HEK293 (cell line): ENCODE data around the gene ARL14EPL.
A peak's percentile ranks its signal among the peaks of the same experiment; 100 is the strongest.

Experiments used
- CTCF ChIA-PET: fragments of 350-600 bp; formaldehyde crosslinking; extraction: SDS; loops from one replicate; lab custom pipeline; 2021; ENCODE audit warnings: antibody characterized with exemption; lab: Yijun Ruan, JAX
- POLR2A ChIA-PET: fragments of 300-600 bp; formaldehyde crosslinking; extraction: SDS; loops from one replicate; lab custom pipeline; 2020; ENCODE audit warnings: antibody characterized with exemption, inconsistent platforms; lab: Yijun Ruan, JAX
- H3K27ac ChIP-seq: fragments of 200-500 bp; sonication (Bioruptor generic); 2 replicates; pipeline ENCODE4 v1.5.1; 2014; ENCODE audit warnings: low read depth, low read length, control low read depth, inconsistent platforms; ENCODE audit errors: extremely low read depth
- H3K36me3 ChIP-seq, 2 experiments: fragments of 200-500 bp in 1 of 2; sonication (Bioruptor generic) in 1 of 2; 1 replicate in 1 of 2; 2 replicates in 1 of 2; pipeline ENCODE4 v1.5.1; 2014 to 2017; ENCODE audit warnings: inconsistent platforms in 2 of 2, low read length in 2 of 2; ENCODE audit not compliant: control insufficient read depth in 2 of 2, insufficient read depth in 1 of 2
- H3K4me1 ChIP-seq: fragments of 200-500 bp; sonication (Bioruptor generic); 2 replicates; pipeline ENCODE4 v1.5.1; 2014; ENCODE audit warnings: mild to moderate bottlenecking, low read length, inconsistent platforms; ENCODE audit not compliant: control insufficient read depth, insufficient read depth
- H3K4me3 ChIP-seq: 2 replicates; pipeline ENCODE4 v1.5.1; 2011; ENCODE audit warnings: low read depth, mild to moderate bottlenecking, control low read depth, low read length, moderate library complexity
- H3K9me3 ChIP-seq: fragments of 200-500 bp; sonication (Bioruptor generic); 2 replicates; pipeline ENCODE4 v1.5.1; 2014; ENCODE audit warnings: low read depth, low read length, inconsistent platforms; ENCODE audit not compliant: control insufficient read depth, insufficient read depth
- ATF2 ChIP-seq: fragments of 450-650 bp; formaldehyde crosslinking; IDR thresholded peaks from 2 replicates; pipeline ENCODE4 v1.5.1; 2016; ENCODE audit warnings: missing biosample characterization, missing genetic modification characterization, low read depth
- FEZF1 ChIP-seq: fragments of 450-650 bp; formaldehyde crosslinking; IDR thresholded peaks from 2 replicates; pipeline ENCODE4 v1.5.1; 2016; ENCODE audit warnings: missing biosample characterization, missing genetic modification characterization
- KLF10 ChIP-seq: fragments of 450-650 bp; IDR thresholded peaks from 2 replicates; pipeline ENCODE4 v1.5.1; 2018; ENCODE audit warnings: missing biosample characterization, mild to moderate bottlenecking, missing genetic modification characterization
- PRDM6 ChIP-seq: fragments of 450-650 bp; formaldehyde crosslinking; IDR thresholded peaks from 2 replicates; pipeline ENCODE4 v1.5.1; 2017; ENCODE audit warnings: missing biosample characterization, missing genetic modification characterization
- REST ChIP-seq: fragments of 450-650 bp; formaldehyde crosslinking; IDR thresholded peaks from 2 replicates; pipeline ENCODE4 v1.5.1; 2016; ENCODE audit warnings: missing biosample characterization, missing genetic modification characterization
- SP3 ChIP-seq: fragments of 450-650 bp; formaldehyde crosslinking; IDR thresholded peaks from 2 replicates; pipeline ENCODE4 v1.5.1; 2016; ENCODE audit warnings: missing biosample characterization, missing genetic modification characterization
- ZFP37 ChIP-seq: fragments of 450-650 bp; formaldehyde crosslinking; IDR thresholded peaks from 2 replicates; pipeline ENCODE4 v1.5.1; 2016; ENCODE audit warnings: missing biosample characterization, missing genetic modification characterization
- ZNF121 ChIP-seq: fragments of 450-650 bp; formaldehyde crosslinking; IDR thresholded peaks from 2 replicates; pipeline ENCODE4 v1.5.1; 2016; ENCODE audit warnings: missing biosample characterization, missing genetic modification characterization
- ZNF146 ChIP-seq: fragments of 450-650 bp; formaldehyde crosslinking; IDR thresholded peaks from 2 replicates; pipeline ENCODE4 v1.5.1; 2016; ENCODE audit warnings: missing biosample characterization, missing genetic modification characterization
- ZNF24 ChIP-seq: fragments of 450-650 bp; formaldehyde crosslinking; IDR thresholded peaks from 2 replicates; pipeline ENCODE4 v1.5.1; 2016; ENCODE audit warnings: missing biosample characterization, missing genetic modification characterization
- ZNF274 ChIP-seq, 2 experiments: fragments of 200-500 bp in 1 of 2; fragments of 450-650 bp in 1 of 2; sonication (Bioruptor generic) in 1 of 2; formaldehyde crosslinking in 1 of 2; IDR thresholded peaks; 2 replicates each; pipeline versions ENCODE4 v1.5.1 to v1.6.1; 2014 to 2016; ENCODE audit warnings: borderline replicate concordance in 1 of 2, inconsistent platforms in 1 of 2, low read length in 1 of 2, missing biosample characterization in 1 of 2, missing genetic modification characterization in 1 of 2
- ZNF350 ChIP-seq: fragments of 450-650 bp; formaldehyde crosslinking; IDR thresholded peaks from 2 replicates; pipeline ENCODE4 v1.5.0; 2017; ENCODE audit warnings: missing biosample characterization, mild to moderate bottlenecking, missing genetic modification characterization
- ZNF37A ChIP-seq: fragments of 450-650 bp; IDR thresholded peaks from 2 replicates; pipeline ENCODE4 v1.5.1; 2018; ENCODE audit warnings: missing biosample characterization, missing genetic modification characterization
- ZNF433 ChIP-seq: fragments of 450-650 bp; formaldehyde crosslinking; IDR thresholded peaks from 2 replicates; pipeline ENCODE4 v1.5.1; 2016; ENCODE audit warnings: missing biosample characterization, missing genetic modification characterization, low read depth
- ZNF560 ChIP-seq: fragments of 450-650 bp; formaldehyde crosslinking; IDR thresholded peaks from 2 replicates; pipeline ENCODE4 v1.5.1; 2017; ENCODE audit warnings: missing biosample characterization, missing genetic modification characterization, borderline replicate concordance
- ZNF626 ChIP-seq: fragments of 450-650 bp; sonication (Bioruptor Pico); formaldehyde crosslinking; IDR thresholded peaks from 2 replicates; pipeline ENCODE4 v1.5.1; 2018; ENCODE audit warnings: missing biosample characterization, missing genetic modification characterization, inconsistent platforms
- ZNF747 ChIP-seq: fragments of 450-650 bp; formaldehyde crosslinking; IDR thresholded peaks from 2 replicates; pipeline ENCODE4 v1.5.1; 2016; ENCODE audit warnings: missing biosample characterization, missing genetic modification characterization
- ZSCAN18 ChIP-seq: fragments of 450-650 bp; formaldehyde crosslinking; IDR thresholded peaks from 2 replicates; pipeline ENCODE4 v1.5.1; 2016; ENCODE audit warnings: missing biosample characterization, missing genetic modification characterization
- ZSCAN30 ChIP-seq: fragments of 450-650 bp; IDR thresholded peaks from 2 replicates; pipeline ENCODE4 v1.5.1; 2018; ENCODE audit warnings: missing biosample characterization, mild to moderate bottlenecking, missing genetic modification characterization, moderate library complexity
- ZSCAN4 ChIP-seq: fragments of 450-650 bp; formaldehyde crosslinking; IDR thresholded peaks from 2 replicates; pipeline ENCODE4 v1.5.1; 2017; ENCODE audit warnings: missing biosample characterization, missing genetic modification characterization

ARL14EPL gene

GRCh38 chr5:116088062-116088461, 55.8 kb downstream of the ARL14EPL start:
- H3K27ac ChIP-seq = no peak overlapping the region
- ChIA-PET CTCF (no interaction called here), POLR2A (no interaction called here)
- H3K36me3 ChIP-seq = peaks cover 0 to 8% of the 10 kb centered on the region in 2 experiments; a peak in 1 of 3 replicates
- no peak overlapping the region for H3K4me3 ChIP-seq
- no peaks in the 10 kb centered on the region for H3K4me1 ChIP-seq
- TF ChIP-seq ZNF350 (tag by site-specific recombination) = peak; percentile 60; the same call in 1 of the 2 replicates
- TF ChIP-seq PRDM6 (tag by site-specific recombination) = no peak
- H3K9me3 ChIP-seq = no peaks in the 10 kb centered on the region

- TF ChIP-seq ZSCAN4 (tag by site-specific recombination) (no peak), ZNF626 (tag by site-specific recombination) (no peak), ZNF747 (tag by site-specific recombination) (no peak), FEZF1 (tag by site-specific recombination) (no peak), REST (tag by site-specific recombination) (no peak), ATF2 (tag by site-specific recombination) (no peak), ZNF433 (tag by site-specific recombination) (no peak), ZNF274 (IDR thresholded peaks at IDR 0.05; ENCODE audit: low read length) (no peak), ZNF274 (tag by site-specific recombination; IDR thresholded peaks at IDR 0.05; ENCODE audit: borderline replicate concordance) (no peak), ZSCAN30 (tag by site-specific recombination) (no peak), ZFP37 (no peak), ZNF560 (tag by site-specific recombination) (no peak), ZNF37A (no peak), KLF10 (no peak), ZNF24 (no peak), ZNF121 (tag by site-specific recombination) (no peak), SP3 (tag by site-specific recombination) (no peak), ZSCAN18 (tag by site-specific recombination) (no peak), ZNF146 (tag by site-specific recombination) (no peak)
- TF ChIP-seq, all 188 proteins: peak for 0
Observed at GRCh38 chr5:116090302-116090701, 58.0 kb downstream of the ARL14EPL start.

More at GRCh38 chr5:116090302-116090701, 58.0 kb downstream of the ARL14EPL start:
- Histone ChIP-seq H3K9me3 (no peaks in the 10 kb centered on the region), H3K27ac (no peak overlapping the region), H3K4me1 (no peaks in the 10 kb centered on the region), H3K36me3 (peaks cover 4 to 26% of the 10 kb centered on the region in 2 experiments; a peak in 1 of 3 replicates), H3K4me3 (no peak overlapping the region)
- POLR2A ChIA-PET = no interaction called here
- CTCF ChIA-PET = interaction anchor here (0.6 kb wide), 1 partner anchor 458 kb away, joined by 4 read pairs; no protein-coding TSS in a partner anchor
